Fibroblast of lung (primary cell): ENCODE results near the gene RAB43. TPM values are rescaled to one million over a fixed set of nuclear protein-coding genes. Genes with fewer than 3 reads are reported as not detected.
A peak's percentile ranks its signal among the peaks of the same experiment; 100 is the strongest.
"Not testable (repeated sequence)": the region's sequence is repeated elsewhere in the genome, so short reads cannot be mapped to it uniquely, and the experiment has no call there.

Experiments
- DNase-seq, 2 donors: peaks; one replicate each; pipeline versions ENCODE4 v3.0.0 to v3.0.0-alpha.2; 2010; ENCODE audit warnings: low read depth in 2 of 2
- H2AFZ ChIP-seq: 2 replicates; pipeline ENCODE4 v1.5.1; 2012; ENCODE audit warnings: low read length, control low read depth, inconsistent platforms
- H3K27ac ChIP-seq: 2 replicates; pipeline ENCODE4 v1.5.1; 2011; ENCODE audit warnings: low read length, control low read depth; ENCODE audit not compliant: insufficient read depth
- H3K27me3 ChIP-seq: 2 replicates; pipeline ENCODE4 v1.5.1; 2011; ENCODE audit warnings: mild to moderate bottlenecking, low read length; ENCODE audit not compliant: control insufficient read depth, insufficient read depth
- H3K36me3 ChIP-seq: 2 replicates; pipeline ENCODE4 v1.5.1; 2011; ENCODE audit warnings: low read length; ENCODE audit not compliant: control insufficient read depth, insufficient read depth
- H3K4me1 ChIP-seq: 2 replicates; pipeline ENCODE4 v1.5.1; 2011; ENCODE audit warnings: low read length; ENCODE audit not compliant: control insufficient read depth, insufficient read depth; ENCODE audit errors: extremely low read depth
- H3K4me2 ChIP-seq: 2 replicates; pipeline ENCODE4 v1.5.1; 2011; ENCODE audit warnings: low read length, control low read depth; ENCODE audit not compliant: insufficient read depth; ENCODE audit errors: extremely low read depth
- H3K4me3 ChIP-seq, 4 experiments: fragments of 200-600 bp in 1 of 4; sonication (generic) in 1 of 4; replicated peaks in 1 of 4; 2 replicates each; pipeline ENCODE4 v1.5.1; 2011 to 2016; ENCODE audit warnings: low read length in 4 of 4, low read depth in 3 of 4, mild to moderate bottlenecking in 3 of 4, control low read depth in 2 of 4, inconsistent platforms in 1 of 4, mixed read lengths in 1 of 4; ENCODE audit not compliant: insufficient read depth in 1 of 4; ENCODE audit errors: control extremely low read depth in 1 of 4
- H3K79me2 ChIP-seq: 2 replicates; pipeline ENCODE4 v1.5.1; 2012; ENCODE audit warnings: mild to moderate bottlenecking, low read length, inconsistent platforms; ENCODE audit not compliant: control insufficient read depth, insufficient read depth
- H3K9ac ChIP-seq: 2 replicates; pipeline ENCODE4 v1.5.1; 2011; ENCODE audit warnings: mild to moderate bottlenecking, low read length, control low read depth; ENCODE audit not compliant: insufficient read depth
- H3K9me3 ChIP-seq: 2 replicates; pipeline ENCODE4 v1.5.1; 2012; ENCODE audit warnings: low read depth, low read length; ENCODE audit not compliant: control insufficient read depth, insufficient read depth
- H4K20me1 ChIP-seq: 2 replicates; pipeline ENCODE4 v1.5.1; 2011; ENCODE audit warnings: low read length; ENCODE audit not compliant: control insufficient read depth, insufficient read depth; ENCODE audit errors: extremely low read depth
- CTCF ChIP-seq, 2 donors: IDR thresholded peaks in 1 of 2; conservative IDR thresholded peaks in 1 of 2; 1 replicate in 1 of 2; 2 replicates in 1 of 2; pipeline ENCODE4 v1.5.1; 2011 to 2012; ENCODE audit warnings: low read length in 2 of 2, control low read depth in 1 of 2, inconsistent platforms in 1 of 2, low read depth in 1 of 2, mild to moderate bottlenecking in 1 of 2
- EZH2 ChIP-seq: IDR thresholded peaks from 2 replicates; pipeline ENCODE4 v1.5.1; 2012; ENCODE audit warnings: low read length, control low read depth, mild to moderate bottlenecking; ENCODE audit errors: missing control alignments
- polyA plus RNA-seq, 2 donors: library from polyadenylated mRNA; depleted of rRNA in 1 of 2; stranded (reverse) in 1 of 2; unstranded in 1 of 2; fragments of >200 nt; gene quantifications; 2 replicates each; pipeline ENCODE4 v1.2.1, GENCODE V29; 2011 to 2012; ENCODE audit warnings: missing spikeins in 1 of 2
- total RNA-seq: library from RNA; depleted of rRNA; stranded (reverse); fragments of >200 nt; gene quantifications from 2 replicates; pipeline ENCODE4 v1.2.1, GENCODE V29; 2014

Gene RAB43
- total and polyA plus RNA-seq, 2 donors (not counting 1 experiment from before 2014, with no cell fraction given) = 5.7 to 21.5 TPM

GRCh38 chr3:129116482-129116946 is 5.1 kb downstream of the RAB43 start:
- H2AFZ ChIP-seq = no peak overlapping the region
- H3K4me1 ChIP-seq = peaks cover 6% of the 10 kb centered on the region
- H3K9ac ChIP-seq = no peak overlapping the region
- no peaks in the 10 kb centered on the region for H3K36me3 ChIP-seq
- peaks cover 1% of the 10 kb centered on the region for H4K20me1 ChIP-seq
- no peaks in the 10 kb centered on the region for H3K9me3 ChIP-seq
- no peak overlapping the region for H3K27ac ChIP-seq
- H3K4me2 ChIP-seq = peak overlapping the region; percentile 2
- TF ChIP-seq CTCF (conservative IDR thresholded peaks at IDR 0.05 in 1 of 2, IDR thresholded peaks at IDR 0.05 in 1 of 2; ENCODE audit: low read depth in 1 of 2, low read length in 2 of 2) (no peak), EZH2 (no peak)
- no peaks in the 10 kb centered on the region for H3K27me3 ChIP-seq
- DNase-seq = no peak
- H3K79me2 ChIP-seq = peaks cover 31% of the 10 kb centered on the region
- H3K4me3 ChIP-seq = no peak overlapping the region

GRCh38 chr3:129114455-129114854 is 7.1 kb downstream of the RAB43 start:
- DNase-seq = no peak
- H3K4me2 ChIP-seq = no peak overlapping the region
- H3K9me3 ChIP-seq = no peaks in the 10 kb centered on the region
- H3K36me3 ChIP-seq = peaks cover 1% of the 10 kb centered on the region
- peaks cover 4% of the 10 kb centered on the region for H3K4me1 ChIP-seq
- H3K9ac ChIP-seq = no peak overlapping the region
- no peak overlapping the region for H3K4me3 ChIP-seq
- no peak for TF ChIP-seq CTCF (conservative IDR thresholded peaks at IDR 0.05 in 1 of 2, IDR thresholded peaks at IDR 0.05 in 1 of 2; ENCODE audit: low read depth in 1 of 2, low read length in 2 of 2)
- TF ChIP-seq EZH2 = no peak
- no peak overlapping the region for H2AFZ ChIP-seq
- H3K27me3 ChIP-seq = no peaks in the 10 kb centered on the region
- H4K20me1 ChIP-seq = peaks cover 1% of the 10 kb centered on the region
- H3K79me2 ChIP-seq = peaks cover 23% of the 10 kb centered on the region
- H3K27ac ChIP-seq = no peak overlapping the region

- H3K4me1 ChIP-seq = no peaks in the 10 kb centered on the region
- no peaks in the 10 kb centered on the region for H3K27me3 ChIP-seq
- peaks cover 12% of the 10 kb centered on the region for H3K79me2 ChIP-seq
- H3K27ac ChIP-seq = no peak overlapping the region
- DNase-seq = peak in 1 of 2 donors; percentile 79
- no peaks in the 10 kb centered on the region for H3K9me3 ChIP-seq
- H3K4me2 ChIP-seq = no peak overlapping the region
- peaks cover 1% of the 10 kb centered on the region for H3K36me3 ChIP-seq
- no peak overlapping the region for H3K9ac ChIP-seq
- no peak for TF ChIP-seq CTCF (conservative IDR thresholded peaks at IDR 0.05 in 1 of 2, IDR thresholded peaks at IDR 0.05 in 1 of 2; ENCODE audit: low read depth in 1 of 2, low read length in 2 of 2)
- no peak for TF ChIP-seq EZH2
- no peak overlapping the region for H3K4me3 ChIP-seq
- H4K20me1 ChIP-seq = peaks cover 3% of the 10 kb centered on the region
- no peak overlapping the region for H2AFZ ChIP-seq
Observed at GRCh38 chr3:129112308-129113052, 9.1 kb downstream of the RAB43 start.

GRCh38 chr3:129111076-129111780 is 10.4 kb downstream of the RAB43 start:
- H3K4me3 ChIP-seq, H3K79me2 ChIP-seq, H3K4me1 ChIP-seq, H3K27ac ChIP-seq, H3K9me3 ChIP-seq, H3K36me3 ChIP-seq, H2AFZ ChIP-seq, H4K20me1 ChIP-seq, H3K27me3 ChIP-seq, H3K4me2 ChIP-seq, H3K9ac ChIP-seq, DNase-seq: not testable (repeated sequence)
